Astrocyte (in vitro differentiated cells and primary cell): ENCODE results near the gene FBLN2. TPM values are rescaled to one million over a fixed set of nuclear protein-coding genes. Genes with fewer than 3 reads are reported as not detected.

Source experiments
- DNase-seq: peaks from one replicate; pipeline ENCODE4 v3.0.0-alpha.2; 2010; ENCODE audit warnings: low read depth
- FAIRE-seq: peaks from 2 replicates; lab custom pipeline; 2011; peaks lifted over from hg19 to GRCh38; lab: Jason Lieb, UNC
- H2AFZ ChIP-seq: 2 replicates; pipeline ENCODE4 v1.6.0; 2012; ENCODE audit warnings: low read depth, low read length, inconsistent platforms
- H3K27ac ChIP-seq: 2 replicates; pipeline ENCODE4 v1.5.1; 2011; ENCODE audit warnings: low read depth, low read length, inconsistent platforms
- H3K27me3 ChIP-seq: 2 replicates; pipeline ENCODE4 v1.6.0; 2011; ENCODE audit warnings: low read length, inconsistent platforms; ENCODE audit not compliant: insufficient read depth
- H3K36me3 ChIP-seq: 2 replicates; pipeline ENCODE4 v1.5.1; 2011; ENCODE audit warnings: low read length, inconsistent platforms; ENCODE audit not compliant: insufficient read depth
- H3K4me1 ChIP-seq: 2 replicates; pipeline ENCODE4 v1.5.1; 2011; ENCODE audit warnings: low read length, inconsistent platforms; ENCODE audit not compliant: insufficient read depth
- H3K4me2 ChIP-seq: 2 replicates; pipeline ENCODE4 v1.6.0; 2012; ENCODE audit warnings: low read length, inconsistent platforms
- H3K4me3 ChIP-seq: 2 replicates; pipeline ENCODE4 v1.5.1; 2011; ENCODE audit warnings: low read depth, mild to moderate bottlenecking, low read length, inconsistent platforms; ENCODE audit not compliant: insufficient read depth
- H3K79me2 ChIP-seq: 2 replicates; pipeline ENCODE4 v1.6.0; 2012; ENCODE audit warnings: mild to moderate bottlenecking, low read length, inconsistent platforms; ENCODE audit not compliant: insufficient read depth
- H3K9ac ChIP-seq: 2 replicates; pipeline ENCODE4 v1.6.0; 2012; ENCODE audit warnings: mild to moderate bottlenecking, low read length, inconsistent platforms
- H3K9me3 ChIP-seq: 2 replicates; pipeline ENCODE4 v1.5.1; 2012; ENCODE audit warnings: low read depth, mild to moderate bottlenecking, low read length, inconsistent platforms; ENCODE audit not compliant: insufficient read depth
- H4K20me1 ChIP-seq: 2 replicates; pipeline ENCODE4 v1.6.0; 2012; ENCODE audit warnings: low read length, inconsistent platforms; ENCODE audit not compliant: insufficient read depth
- H3K27ac Mint-ChIP-seq: one replicate; pipeline ENCODE4 v1.8.0; 2021; ENCODE audit warnings: mild to moderate bottlenecking, mixed read lengths; ENCODE audit not compliant: unreplicated experiment
- H3K27me3 Mint-ChIP-seq: one replicate; pipeline ENCODE4 v1.8.0; 2021; ENCODE audit warnings: low read depth, mixed read lengths; ENCODE audit not compliant: unreplicated experiment
- H3K36me3 Mint-ChIP-seq: one replicate; pipeline ENCODE4 v1.8.0; 2021; ENCODE audit warnings: low read depth, mixed read lengths; ENCODE audit not compliant: unreplicated experiment
- H3K4me1 Mint-ChIP-seq: one replicate; pipeline ENCODE4 v1.8.0; 2021; ENCODE audit warnings: low read depth, mixed read lengths; ENCODE audit not compliant: unreplicated experiment
- H3K4me3 Mint-ChIP-seq: one replicate; pipeline ENCODE4 v1.8.0; 2021; ENCODE audit warnings: mild to moderate bottlenecking, moderate library complexity, mixed read lengths; ENCODE audit not compliant: unreplicated experiment
- H3K9me3 Mint-ChIP-seq: one replicate; pipeline ENCODE4 v1.8.0; 2021; ENCODE audit warnings: mild to moderate bottlenecking, mixed read lengths; ENCODE audit not compliant: unreplicated experiment
- CTCF ChIP-seq: IDR thresholded peaks from 2 replicates; pipeline ENCODE4 v1.5.1; 2011; ENCODE audit warnings: low read depth, mild to moderate bottlenecking, inconsistent platforms, low read length, moderate library complexity; ENCODE audit not compliant: insufficient read depth
- EZH2 ChIP-seq: IDR thresholded peaks from 2 replicates; pipeline ENCODE4 v1.6.1; 2012; ENCODE audit warnings: mild to moderate bottlenecking, low read length, inconsistent platforms; ENCODE audit not compliant: insufficient read depth
- total RNA-seq: library from RNA; stranded (reverse); gene quantifications from 2 replicates; pipeline ENCODE4 v1.2.1, GENCODE V29; 2021

FBLN2 gene
- total RNA-seq, 1 donor from 2014 or later, result 36.6 TPM

DNA sequence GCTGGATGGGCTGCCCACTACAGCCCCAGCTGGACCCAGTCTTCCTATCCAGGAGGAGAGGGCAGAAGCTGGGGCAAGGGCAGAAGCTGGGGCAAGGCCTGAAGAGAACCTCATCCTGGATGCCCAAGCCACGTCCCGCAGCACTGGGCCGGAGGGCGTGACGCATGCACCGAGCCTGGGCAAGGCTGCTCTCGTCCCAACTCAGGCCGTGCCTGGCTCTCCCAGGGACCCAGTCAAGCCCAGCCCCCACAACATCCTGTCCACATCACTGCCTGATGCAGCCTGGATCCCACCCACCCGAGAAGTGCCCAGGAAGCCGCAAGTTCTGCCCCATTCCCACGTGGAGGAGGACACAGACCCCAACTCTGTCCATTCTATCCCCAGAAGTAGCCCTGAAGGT, 22.3 kb downstream of the FBLN2 start:
- Histone ChIP-seq H3K4me1 (peaks cover 14% of the 10 kb centered on the region), H3K27me3 (no peaks in the 10 kb centered on the region), H3K27ac (no peak overlapping the region), H3K9me3 (no peaks in the 10 kb centered on the region), H2AFZ (no peak overlapping the region), H3K4me3 (no peak overlapping the region), H3K9ac (no peak overlapping the region), H4K20me1 (no peaks in the 10 kb centered on the region), H3K79me2 (no peaks in the 10 kb centered on the region), H3K36me3 (no peaks in the 10 kb centered on the region), H3K4me2 (no peak overlapping the region)
- no peak for TF ChIP-seq CTCF
- no peak for TF ChIP-seq EZH2
- Mint-ChIP-seq H3K36me3 (peaks cover 2% of the 10 kb centered on the region), H3K4me1 (peaks cover 14% of the 10 kb centered on the region), H3K27me3 (peaks cover 24% of the 10 kb centered on the region), H3K9me3 (no peaks in the 10 kb centered on the region), H3K27ac (no peak overlapping the region), H3K4me3 (no peak overlapping the region)
- FAIRE-seq (no peak), DNase-seq (no peak)

- Histone ChIP-seq H3K4me2 (no peak overlapping the region), H4K20me1 (no peaks in the 10 kb centered on the region), H3K9ac (no peak overlapping the region), H2AFZ (no peak overlapping the region), H3K79me2 (no peaks in the 10 kb centered on the region), H3K4me3 (no peak overlapping the region), H3K27me3 (no peaks in the 10 kb centered on the region), H3K9me3 (no peaks in the 10 kb centered on the region), H3K27ac (no peak overlapping the region), H3K4me1 (peaks cover 14% of the 10 kb centered on the region), H3K36me3 (no peaks in the 10 kb centered on the region)
- DNase-seq (no peak), FAIRE-seq (no peak)
- peaks cover 2% of the 10 kb centered on the region for H3K36me3 Mint-ChIP-seq
- peaks cover 16% of the 10 kb centered on the region for H3K4me1 Mint-ChIP-seq
- H3K27me3 Mint-ChIP-seq, result peaks cover 22% of the 10 kb centered on the region
- no peak overlapping the region for H3K27ac Mint-ChIP-seq
- TF ChIP-seq EZH2, result no peak
- TF ChIP-seq CTCF, result no peak
- H3K9me3 Mint-ChIP-seq, result no peaks in the 10 kb centered on the region
- H3K4me3 Mint-ChIP-seq, result no peak overlapping the region
Measured at GRCh38 chr3:13571831-13572750, 23.2 kb downstream of the FBLN2 start.
